Adrenal gland (tissue), 5 donors: Measurements from ENCODE around the gene NSMF.

Experiments used
- POLR2A ChIP-seq, 2 donors: fragments of 450-650 bp; IDR thresholded peaks; one replicate each; pipeline ENCODE4 v1.6.1; 2017; ENCODE audit warnings: antibody characterized with exemption in 2 of 2, mild to moderate bottlenecking in 2 of 2, moderate library complexity in 1 of 2
- TF ChIP-seq, protein P1 (sequence below), 6 experiments: fragments of 450-650 bp in 4 of 6; fragments of 200-600 bp in 2 of 6; sonication (generic) in 1 of 6; IDR thresholded peaks; 1 replicate in 5 of 6; 2 replicates in 1 of 6; pipeline versions ENCODE4 v1.5.1 to v1.8.0; 2016 to 2021; ENCODE audit warnings: antibody characterized with exemption in 6 of 6, mild to moderate bottlenecking in 2 of 6, moderate library complexity in 1 of 6
- donor health status: DM: no; HTN: no; CAD: no.

DNA sequence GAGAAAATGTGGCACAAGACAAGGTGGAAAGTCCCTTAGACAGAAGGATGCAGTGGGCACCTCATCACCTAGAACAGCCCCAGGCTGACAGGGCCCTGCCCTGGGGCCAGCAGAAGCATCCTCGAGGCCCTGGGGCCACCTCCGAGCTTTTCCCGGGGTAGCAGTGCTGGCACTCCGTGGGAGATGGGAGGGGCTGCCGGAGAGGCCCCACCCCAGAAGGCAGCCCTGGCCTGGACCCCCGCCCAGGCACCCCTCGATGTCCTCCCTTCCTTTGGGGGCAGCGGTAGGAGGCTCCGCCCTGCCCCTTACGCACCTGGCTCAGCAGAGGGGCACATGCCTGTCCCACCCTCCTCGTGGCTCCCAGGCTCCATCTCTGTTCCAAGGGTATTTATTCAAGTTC is 17.7 kb upstream of the NSMF start:
- no peak for TF ChIP-seq POLR2A (IDR thresholded peaks at IDR 0.05)
- TF ChIP-seq, protein P1, sequence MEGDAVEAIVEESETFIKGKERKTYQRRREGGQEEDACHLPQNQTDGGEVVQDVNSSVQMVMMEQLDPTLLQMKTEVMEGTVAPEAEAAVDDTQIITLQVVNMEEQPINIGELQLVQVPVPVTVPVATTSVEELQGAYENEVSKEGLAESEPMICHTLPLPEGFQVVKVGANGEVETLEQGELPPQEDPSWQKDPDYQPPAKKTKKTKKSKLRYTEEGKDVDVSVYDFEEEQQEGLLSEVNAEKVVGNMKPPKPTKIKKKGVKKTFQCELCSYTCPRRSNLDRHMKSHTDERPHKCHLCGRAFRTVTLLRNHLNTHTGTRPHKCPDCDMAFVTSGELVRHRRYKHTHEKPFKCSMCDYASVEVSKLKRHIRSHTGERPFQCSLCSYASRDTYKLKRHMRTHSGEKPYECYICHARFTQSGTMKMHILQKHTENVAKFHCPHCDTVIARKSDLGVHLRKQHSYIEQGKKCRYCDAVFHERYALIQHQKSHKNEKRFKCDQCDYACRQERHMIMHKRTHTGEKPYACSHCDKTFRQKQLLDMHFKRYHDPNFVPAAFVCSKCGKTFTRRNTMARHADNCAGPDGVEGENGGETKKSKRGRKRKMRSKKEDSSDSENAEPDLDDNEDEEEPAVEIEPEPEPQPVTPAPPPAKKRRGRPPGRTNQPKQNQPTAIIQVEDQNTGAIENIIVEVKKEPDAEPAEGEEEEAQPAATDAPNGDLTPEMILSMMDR (IDR thresholded peaks at IDR 0.05), result no peak
